Astrocyte (in vitro differentiated cells and primary cell): Measurements from ENCODE around the gene NOMO2.
"Not testable (repeated sequence)": the region's sequence is repeated elsewhere in the genome, so short reads cannot be mapped to it uniquely, and the experiment has no call there.

Source experiments
- CTCF ChIP-seq: IDR thresholded peaks from 2 replicates; pipeline ENCODE4 v1.5.1; 2011; ENCODE audit warnings: low read depth, mild to moderate bottlenecking, inconsistent platforms, low read length, moderate library complexity; ENCODE audit not compliant: insufficient read depth
- EZH2 ChIP-seq: IDR thresholded peaks from 2 replicates; pipeline ENCODE4 v1.6.1; 2012; ENCODE audit warnings: mild to moderate bottlenecking, low read length, inconsistent platforms; ENCODE audit not compliant: insufficient read depth

- TF ChIP-seq CTCF, EZH2: not testable (repeated sequence)
These were observed 33.0 kb upstream of the NOMO2 start for GRCh38 chr16:18594880-18595279.
